Glomerular visceral epithelial cell (primary cell): ENCODE measurements around the gene PROZ.

ENCODE experiments used
- DNase-seq: peaks from one replicate; pipeline ENCODE4 v3.0.0-alpha.2; 2016; ENCODE audit errors: extremely low spot score

The PROZ gene

GRCh38 chr13:113178896-113179167, 20.4 kb downstream of the PROZ start:
- DNase-seq, result no peak

GRCh38 chr13:113179374-113180230, 21.2 kb downstream of the PROZ start:
- DNase-seq, result no peak

- DNase-seq, result no peak
Measured at GRCh38 chr13:113182046-113182445, 23.6 kb downstream of the PROZ start.

- no peak for DNase-seq
Measured at GRCh38 chr13:113183450-113184129, 25.1 kb downstream of the PROZ start.

GRCh38 chr13:113184568-113185440, 26.4 kb downstream of the PROZ start:
- DNase-seq, result no peak

- no peak for DNase-seq
Measured at GRCh38 chr13:113186061-113186900, 27.8 kb downstream of the PROZ start.

- peak; percentile 96 for DNase-seq
Measured at GRCh38 chr13:113187263-113187669, 28.8 kb downstream of the PROZ start.

- no peak for DNase-seq
Measured at GRCh38 chr13:113187883-113188665, 29.6 kb downstream of the PROZ start.

GRCh38 chr13:113190181-113190580, 31.7 kb downstream of the PROZ start:
- no peak for DNase-seq

- DNase-seq, result no peak
Measured at GRCh38 chr13:113192279-113192678, 33.8 kb downstream of the PROZ start.

- no peak for DNase-seq
Measured at GRCh38 chr13:113192902-113193301, 34.5 kb downstream of the PROZ start.

GRCh38 chr13:113195360-113195759, 36.9 kb downstream of the PROZ start:
- no peak for DNase-seq

GRCh38 chr13:113196970-113197737, 38.7 kb downstream of the PROZ start:
- DNase-seq, result no peak

GRCh38 chr13:113201815-113202214, 43.4 kb downstream of the PROZ start:
- DNase-seq, result no peak

- no peak for DNase-seq
Measured at GRCh38 chr13:113202912-113203311, 44.5 kb downstream of the PROZ start.

GRCh38 chr13:113203507-113204377, 45.3 kb downstream of the PROZ start:
- no peak for DNase-seq

- DNase-seq, result no peak
Measured at GRCh38 chr13:113204378-113204734, 45.9 kb downstream of the PROZ start.

GRCh38 chr13:113205428-113205931, 47.0 kb downstream of the PROZ start:
- DNase-seq, result no peak

GRCh38 chr13:113207460-113207859, 49.0 kb downstream of the PROZ start:
- no peak for DNase-seq
